Suprapubic skin (tissue), 4 donors: ENCODE data around the gene COL11A2.

Source experiments
- CTCF ChIP-seq, 2 donors: fragments of 200-600 bp in 1 of 2; fragments of 450-650 bp in 1 of 2; sonication (generic) in 1 of 2; IDR thresholded peaks; one replicate each; pipeline ENCODE4 v1.5.1; 2016 to 2019; ENCODE audit warnings: antibody characterized with exemption in 2 of 2, mild to moderate bottlenecking in 1 of 2, moderate library complexity in 1 of 2
- EP300 ChIP-seq: sonication (generic); formaldehyde crosslinking; IDR thresholded peaks from one replicate; pipeline ENCODE4 v1.6.1; 2017; ENCODE audit warnings: antibody characterized with exemption
- POLR2A ChIP-seq, 2 donors: fragments of 450-650 bp; IDR thresholded peaks; one replicate each; pipeline ENCODE4 v1.6.1; 2017; ENCODE audit warnings: antibody characterized with exemption in 2 of 2, mild to moderate bottlenecking in 2 of 2, moderate library complexity in 2 of 2
- POLR2AphosphoS5 ChIP-seq, 3 donors: sonication (generic); formaldehyde crosslinking; IDR thresholded peaks; one replicate each; pipeline ENCODE4 v1.6.1; 2017; ENCODE audit warnings: antibody characterized with exemption in 3 of 3

- TF ChIP-seq CTCF (IDR thresholded peaks at IDR 0.05) (no peak), EP300 (no peak), POLR2A (IDR thresholded peaks at IDR 0.05) (no peak), POLR2AphosphoS5 (IDR thresholded peaks at IDR 0.05) (no peak)
These were observed 77.9 kb downstream of the COL11A2 start for GRCh38 chr6:33114406-33114805.
